ENCODE data around the gene NBAS.

DNA sequence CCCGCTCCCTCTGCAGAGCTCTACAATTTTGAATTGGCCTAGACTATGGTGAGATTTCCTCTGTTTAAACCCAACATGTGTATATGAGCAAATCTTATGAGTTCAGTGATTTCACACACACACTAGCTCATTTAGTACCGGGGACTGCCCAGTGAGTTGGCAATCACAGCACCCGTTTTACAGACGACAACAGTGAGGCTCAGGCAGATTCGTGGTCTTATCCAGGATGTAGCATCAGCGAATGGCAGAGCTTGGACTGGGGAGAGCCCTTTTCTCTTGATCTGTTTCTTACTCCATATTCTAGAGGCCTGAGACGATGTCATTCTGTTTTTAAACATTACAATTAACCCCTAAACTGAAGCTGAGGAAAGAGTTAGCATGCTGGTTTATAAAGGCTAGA, 419.9 kb downstream of the NBAS start:
- TF ChIP-seq ZNF274 (IDR thresholded peaks at IDR 0.05; ENCODE audit: low read length) (no peak), ZNF274 (tag by site-specific recombination; IDR thresholded peaks at IDR 0.05; ENCODE audit: borderline replicate concordance) (no peak), ZNF2 (tag by site-specific recombination; IDR thresholded peaks at IDR 0.05) (no peak), ZNF266 (tag by site-specific recombination; IDR thresholded peaks at IDR 0.05; ENCODE audit: low read depth) (no peak)
- TF ChIP-seq, protein P1, sequence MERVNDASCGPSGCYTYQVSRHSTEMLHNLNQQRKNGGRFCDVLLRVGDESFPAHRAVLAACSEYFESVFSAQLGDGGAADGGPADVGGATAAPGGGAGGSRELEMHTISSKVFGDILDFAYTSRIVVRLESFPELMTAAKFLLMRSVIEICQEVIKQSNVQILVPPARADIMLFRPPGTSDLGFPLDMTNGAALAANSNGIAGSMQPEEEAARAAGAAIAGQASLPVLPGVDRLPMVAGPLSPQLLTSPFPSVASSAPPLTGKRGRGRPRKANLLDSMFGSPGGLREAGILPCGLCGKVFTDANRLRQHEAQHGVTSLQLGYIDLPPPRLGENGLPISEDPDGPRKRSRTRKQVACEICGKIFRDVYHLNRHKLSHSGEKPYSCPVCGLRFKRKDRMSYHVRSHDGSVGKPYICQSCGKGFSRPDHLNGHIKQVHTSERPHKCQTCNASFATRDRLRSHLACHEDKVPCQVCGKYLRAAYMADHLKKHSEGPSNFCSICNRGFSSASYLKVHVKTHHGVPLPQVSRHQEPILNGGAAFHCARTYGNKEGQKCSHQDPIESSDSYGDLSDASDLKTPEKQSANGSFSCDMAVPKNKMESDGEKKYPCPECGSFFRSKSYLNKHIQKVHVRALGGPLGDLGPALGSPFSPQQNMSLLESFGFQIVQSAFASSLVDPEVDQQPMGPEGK (tag by site-specific recombination; IDR thresholded peaks at IDR 0.05): no peak
- TF ChIP-seq, protein P2, sequence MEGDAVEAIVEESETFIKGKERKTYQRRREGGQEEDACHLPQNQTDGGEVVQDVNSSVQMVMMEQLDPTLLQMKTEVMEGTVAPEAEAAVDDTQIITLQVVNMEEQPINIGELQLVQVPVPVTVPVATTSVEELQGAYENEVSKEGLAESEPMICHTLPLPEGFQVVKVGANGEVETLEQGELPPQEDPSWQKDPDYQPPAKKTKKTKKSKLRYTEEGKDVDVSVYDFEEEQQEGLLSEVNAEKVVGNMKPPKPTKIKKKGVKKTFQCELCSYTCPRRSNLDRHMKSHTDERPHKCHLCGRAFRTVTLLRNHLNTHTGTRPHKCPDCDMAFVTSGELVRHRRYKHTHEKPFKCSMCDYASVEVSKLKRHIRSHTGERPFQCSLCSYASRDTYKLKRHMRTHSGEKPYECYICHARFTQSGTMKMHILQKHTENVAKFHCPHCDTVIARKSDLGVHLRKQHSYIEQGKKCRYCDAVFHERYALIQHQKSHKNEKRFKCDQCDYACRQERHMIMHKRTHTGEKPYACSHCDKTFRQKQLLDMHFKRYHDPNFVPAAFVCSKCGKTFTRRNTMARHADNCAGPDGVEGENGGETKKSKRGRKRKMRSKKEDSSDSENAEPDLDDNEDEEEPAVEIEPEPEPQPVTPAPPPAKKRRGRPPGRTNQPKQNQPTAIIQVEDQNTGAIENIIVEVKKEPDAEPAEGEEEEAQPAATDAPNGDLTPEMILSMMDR (tag by site-specific recombination; IDR thresholded peaks at IDR 0.05): no peak
